ENCODE data around the gene NKG7.
A peak's percentile ranks its signal among the peaks of the same experiment; 100 is the strongest.

Gene NKG7

DNA sequence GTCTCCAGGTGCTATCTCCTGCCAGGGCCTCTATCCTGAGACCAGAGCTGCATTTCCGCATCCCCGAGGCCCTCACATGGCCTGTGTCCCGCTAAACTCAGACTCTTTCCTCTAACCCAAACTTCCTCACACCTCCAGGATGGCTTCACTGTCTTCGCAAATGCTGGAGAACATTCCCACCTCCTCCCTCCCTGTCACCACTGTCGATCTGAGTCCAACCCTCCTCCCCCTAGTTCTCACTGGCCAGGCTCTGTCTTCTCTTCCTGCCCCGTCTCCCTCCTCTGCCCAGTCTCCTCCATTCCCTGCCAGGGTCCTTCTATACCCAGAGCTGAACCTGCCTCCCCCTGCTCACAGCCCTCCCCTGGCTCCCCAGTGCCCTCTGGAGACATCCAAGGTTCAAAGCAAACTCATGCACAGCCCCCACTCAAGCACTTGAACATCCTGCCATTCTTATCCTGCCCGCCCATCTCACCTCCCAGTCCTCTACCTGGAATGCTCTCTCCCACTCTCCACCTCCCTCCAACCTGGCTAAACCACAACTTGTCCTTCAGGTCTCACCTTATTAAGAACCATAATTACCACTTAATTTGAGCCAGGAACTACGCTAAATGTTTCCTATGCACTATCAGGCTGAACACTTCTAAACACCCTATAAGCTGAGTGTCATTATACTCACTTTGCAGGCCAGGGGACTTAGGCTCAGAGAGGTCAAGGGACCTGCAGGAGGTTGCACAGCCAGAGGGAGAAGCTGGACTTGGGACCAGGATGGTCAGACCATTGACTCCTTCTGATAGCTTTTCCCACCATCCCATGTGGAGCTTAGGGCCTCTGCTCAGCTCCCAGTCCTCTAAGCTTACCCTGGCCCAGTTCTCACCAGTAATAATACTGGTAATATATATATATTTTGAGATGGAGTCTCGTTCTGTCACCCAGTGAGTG lies 29.6 kb downstream of the NKG7 start:
- TF ChIP-seq CTCF (IDR thresholded peaks at IDR 0.05; ENCODE audit: low read depth, low read length): no peak
- DNase-seq (ENCODE audit: low read depth, low spot score): no peak
- in situ Hi-C loops (cut with HindIII; ENCODE audit: low sequenced_read_pairs): no loop called here
- no peak overlapping the region for H3K4me3 ChIP-seq (ENCODE audit: low read depth, low read length)

- TF ChIP-seq CTCF (IDR thresholded peaks at IDR 0.05; ENCODE audit: low read depth, low read length): no peak
- in situ Hi-C loops (cut with HindIII; ENCODE audit: low sequenced_read_pairs): no loop called here
- no peak for DNase-seq (ENCODE audit: low read depth, low spot score)
- no peak within 1 kb of the TSS for H3K4me3 ChIP-seq (ENCODE audit: low read depth, low read length)
These were observed 30.4 kb downstream of the NKG7 start, which contains the start of gene VSIG10L for GRCh38 chr19:51341976-51342580. TSS of gene VSIG10L (minus strand) at chr19:51342139. CDS start at chr19:51342124, 15 bp downstream.

DNA sequence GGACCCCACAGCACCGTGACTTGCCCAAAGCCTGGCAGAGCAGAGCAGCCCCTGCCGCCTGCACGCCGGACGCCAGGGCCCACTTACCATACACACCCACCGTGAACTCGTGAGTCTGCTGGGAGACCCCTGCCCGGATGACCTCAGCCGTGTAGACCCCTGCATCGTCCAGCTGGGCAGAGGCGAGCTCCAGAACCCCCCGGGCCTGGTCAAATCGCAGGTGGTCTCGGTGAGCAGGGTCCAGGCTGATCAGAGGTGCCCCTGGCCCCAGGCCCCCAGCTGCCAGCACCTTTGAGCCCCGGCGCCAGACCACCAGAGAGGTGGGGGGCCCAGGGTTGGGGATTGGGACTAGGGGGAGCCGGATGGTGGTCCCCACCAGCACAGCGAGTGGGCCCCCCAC lies 31.4 kb downstream of the NKG7 start:
- no peak overlapping the region for H3K4me3 ChIP-seq (ENCODE audit: low read depth, low read length)
- in situ Hi-C loops (cut with HindIII; ENCODE audit: low sequenced_read_pairs): no loop called here
- no peak for TF ChIP-seq CTCF (IDR thresholded peaks at IDR 0.05; ENCODE audit: low read depth, low read length)
- DNase-seq (ENCODE audit: low read depth, low spot score): no peak

- DNase-seq (ENCODE audit: low read depth, low spot score): peak; percentile 97
- no peak for TF ChIP-seq CTCF (IDR thresholded peaks at IDR 0.05; ENCODE audit: low read depth, low read length)
- in situ Hi-C loops (cut with HindIII; ENCODE audit: low sequenced_read_pairs): no loop called here
- peak overlapping the region; percentile 55 for H3K4me3 ChIP-seq (ENCODE audit: low read depth, low read length)
These were observed 32.5 kb downstream of the NKG7 start for GRCh38 chr19:51339687-51340656.

DNA sequence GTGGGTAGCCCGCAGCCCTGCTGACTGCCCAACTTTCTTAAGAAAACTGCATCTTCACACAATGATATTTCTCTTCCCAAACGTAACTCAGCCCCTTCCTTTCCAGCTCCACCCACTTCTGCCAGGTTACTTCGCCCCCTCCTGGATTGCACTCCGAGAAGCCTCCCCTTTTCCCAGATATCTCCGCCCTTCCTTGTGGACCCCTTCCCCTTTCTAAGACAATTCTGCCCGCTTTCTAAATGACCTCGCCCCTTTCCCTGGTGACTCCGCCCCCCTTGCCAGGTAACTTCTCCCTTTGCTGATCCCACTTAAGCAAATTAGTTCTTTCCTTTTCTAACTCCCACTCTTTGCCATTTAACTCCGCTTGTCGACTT lies 33.2 kb downstream of the NKG7 start:
- peak overlapping the region; percentile 55 for H3K4me3 ChIP-seq (ENCODE audit: low read depth, low read length)
- in situ Hi-C loops (cut with HindIII; ENCODE audit: low sequenced_read_pairs): no loop called here
- no peak for DNase-seq (ENCODE audit: low read depth, low spot score)
- peak; percentile 15 for TF ChIP-seq CTCF (IDR thresholded peaks at IDR 0.05; ENCODE audit: low read depth, low read length)
